Liver (tissue), 3 donors: Measurements from ENCODE around the gene FAM185A.

Source experiments
- EGR1 ChIP-seq, 2 donors: IDR thresholded peaks; 2 replicates each; pipeline ENCODE4 v1.6.1; 2016 to 2018; ENCODE audit warnings: antibody characterized with exemption in 2 of 2, low read depth in 2 of 2
- FOXA1 ChIP-seq: IDR thresholded peaks from 2 replicates; pipeline ENCODE4 v1.6.1; 2016; ENCODE audit warnings: antibody characterized with exemption
- FOXA2 ChIP-seq: IDR thresholded peaks from 2 replicates; pipeline ENCODE4 v1.6.1; 2016; ENCODE audit warnings: antibody characterized with exemption
- GABPA ChIP-seq, 2 donors: IDR thresholded peaks in 1 of 2; conservative IDR thresholded peaks in 1 of 2; 2 replicates each; pipeline ENCODE4 v1.6.1; 2016; ENCODE audit warnings: antibody characterized with exemption in 2 of 2, mild to moderate bottlenecking in 1 of 2, moderate library complexity in 1 of 2
- JUND ChIP-seq, 2 donors: IDR thresholded peaks; 2 replicates each; pipeline ENCODE4 v1.6.1; 2016; ENCODE audit warnings: antibody characterized with exemption in 2 of 2
- NR2F2 ChIP-seq: IDR thresholded peaks from 2 replicates; pipeline ENCODE4 v1.6.1; 2016; ENCODE audit warnings: antibody characterized with exemption
- RAD21 ChIP-seq, 2 donors: IDR thresholded peaks; 2 replicates each; pipeline ENCODE4 v1.6.1; 2016; ENCODE audit warnings: antibody characterized with exemption in 2 of 2, mild to moderate bottlenecking in 2 of 2
- RXRA ChIP-seq, 2 donors: IDR thresholded peaks; 2 replicates each; pipeline ENCODE4 v1.6.1; 2017 to 2018; ENCODE audit warnings: antibody characterized with exemption in 2 of 2, mild to moderate bottlenecking in 1 of 2
- YY1 ChIP-seq: IDR thresholded peaks from 2 replicates; pipeline ENCODE4 v1.6.1; 2016; ENCODE audit warnings: antibody characterized with exemption, mild to moderate bottlenecking
- TF ChIP-seq, protein P1 (sequence below): fragments of 150-350 bp; IDR thresholded peaks from 2 replicates; pipeline ENCODE4 v1.5.1; 2017; ENCODE audit warnings: improper control_type of control experiment, low read depth, low read length; ENCODE audit not compliant: missing input control
- TF ChIP-seq, protein P2 (sequence below): IDR thresholded peaks from 2 replicates; pipeline ENCODE4 v1.6.1; 2016; ENCODE audit warnings: antibody characterized with exemption, mild to moderate bottlenecking
- TF ChIP-seq, protein P3 (sequence below): IDR thresholded peaks from 2 replicates; pipeline ENCODE4 v1.6.1; 2016; ENCODE audit warnings: antibody characterized with exemption
- TF ChIP-seq, protein P4 (sequence below): IDR thresholded peaks from 2 replicates; pipeline ENCODE4 v1.6.1; 2016; ENCODE audit warnings: antibody characterized with exemption
- TF ChIP-seq, protein P5 (sequence below): IDR thresholded peaks from 2 replicates; pipeline ENCODE4 v1.6.1; 2016; ENCODE audit warnings: antibody characterized with exemption
- donor health status: healthy.
- donor health status: healthy.

DNA sequence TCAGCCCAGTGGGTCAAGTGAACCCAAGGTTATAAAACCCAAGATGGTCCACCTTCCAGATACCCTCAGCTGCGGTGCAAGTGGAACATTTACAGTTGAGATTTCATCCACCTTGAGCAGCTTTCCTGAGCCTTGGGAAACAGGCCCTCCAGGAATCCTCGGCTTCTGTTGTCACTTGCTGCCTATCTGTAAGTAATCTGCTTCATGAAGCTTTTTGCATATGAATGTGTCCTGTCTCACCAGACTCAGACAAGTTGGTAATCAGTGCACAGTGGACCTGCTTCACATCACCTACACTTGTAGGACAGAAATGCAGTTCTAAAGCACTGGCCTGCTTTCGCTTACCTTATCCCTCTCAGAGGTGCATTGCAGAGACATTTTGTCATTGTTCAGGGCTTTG, 80.3 kb downstream of the FAM185A start:
- TF ChIP-seq, protein P1, sequence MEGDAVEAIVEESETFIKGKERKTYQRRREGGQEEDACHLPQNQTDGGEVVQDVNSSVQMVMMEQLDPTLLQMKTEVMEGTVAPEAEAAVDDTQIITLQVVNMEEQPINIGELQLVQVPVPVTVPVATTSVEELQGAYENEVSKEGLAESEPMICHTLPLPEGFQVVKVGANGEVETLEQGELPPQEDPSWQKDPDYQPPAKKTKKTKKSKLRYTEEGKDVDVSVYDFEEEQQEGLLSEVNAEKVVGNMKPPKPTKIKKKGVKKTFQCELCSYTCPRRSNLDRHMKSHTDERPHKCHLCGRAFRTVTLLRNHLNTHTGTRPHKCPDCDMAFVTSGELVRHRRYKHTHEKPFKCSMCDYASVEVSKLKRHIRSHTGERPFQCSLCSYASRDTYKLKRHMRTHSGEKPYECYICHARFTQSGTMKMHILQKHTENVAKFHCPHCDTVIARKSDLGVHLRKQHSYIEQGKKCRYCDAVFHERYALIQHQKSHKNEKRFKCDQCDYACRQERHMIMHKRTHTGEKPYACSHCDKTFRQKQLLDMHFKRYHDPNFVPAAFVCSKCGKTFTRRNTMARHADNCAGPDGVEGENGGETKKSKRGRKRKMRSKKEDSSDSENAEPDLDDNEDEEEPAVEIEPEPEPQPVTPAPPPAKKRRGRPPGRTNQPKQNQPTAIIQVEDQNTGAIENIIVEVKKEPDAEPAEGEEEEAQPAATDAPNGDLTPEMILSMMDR: no peak
- no peak for TF ChIP-seq GABPA (IDR thresholded peaks at IDR 0.05 in 1 of 2, conservative IDR thresholded peaks at IDR 0.05 in 1 of 2)
- no peak for TF ChIP-seq RAD21 (IDR thresholded peaks at IDR 0.05)
- TF ChIP-seq YY1: no peak
- no peak for TF ChIP-seq RXRA (IDR thresholded peaks at IDR 0.05)
- TF ChIP-seq, protein P2, sequence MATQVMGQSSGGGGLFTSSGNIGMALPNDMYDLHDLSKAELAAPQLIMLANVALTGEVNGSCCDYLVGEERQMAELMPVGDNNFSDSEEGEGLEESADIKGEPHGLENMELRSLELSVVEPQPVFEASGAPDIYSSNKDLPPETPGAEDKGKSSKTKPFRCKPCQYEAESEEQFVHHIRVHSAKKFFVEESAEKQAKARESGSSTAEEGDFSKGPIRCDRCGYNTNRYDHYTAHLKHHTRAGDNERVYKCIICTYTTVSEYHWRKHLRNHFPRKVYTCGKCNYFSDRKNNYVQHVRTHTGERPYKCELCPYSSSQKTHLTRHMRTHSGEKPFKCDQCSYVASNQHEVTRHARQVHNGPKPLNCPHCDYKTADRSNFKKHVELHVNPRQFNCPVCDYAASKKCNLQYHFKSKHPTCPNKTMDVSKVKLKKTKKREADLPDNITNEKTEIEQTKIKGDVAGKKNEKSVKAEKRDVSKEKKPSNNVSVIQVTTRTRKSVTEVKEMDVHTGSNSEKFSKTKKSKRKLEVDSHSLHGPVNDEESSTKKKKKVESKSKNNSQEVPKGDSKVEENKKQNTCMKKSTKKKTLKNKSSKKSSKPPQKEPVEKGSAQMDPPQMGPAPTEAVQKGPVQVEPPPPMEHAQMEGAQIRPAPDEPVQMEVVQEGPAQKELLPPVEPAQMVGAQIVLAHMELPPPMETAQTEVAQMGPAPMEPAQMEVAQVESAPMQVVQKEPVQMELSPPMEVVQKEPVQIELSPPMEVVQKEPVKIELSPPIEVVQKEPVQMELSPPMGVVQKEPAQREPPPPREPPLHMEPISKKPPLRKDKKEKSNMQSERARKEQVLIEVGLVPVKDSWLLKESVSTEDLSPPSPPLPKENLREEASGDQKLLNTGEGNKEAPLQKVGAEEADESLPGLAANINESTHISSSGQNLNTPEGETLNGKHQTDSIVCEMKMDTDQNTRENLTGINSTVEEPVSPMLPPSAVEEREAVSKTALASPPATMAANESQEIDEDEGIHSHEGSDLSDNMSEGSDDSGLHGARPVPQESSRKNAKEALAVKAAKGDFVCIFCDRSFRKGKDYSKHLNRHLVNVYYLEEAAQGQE: no peak
- TF ChIP-seq, protein P3, sequence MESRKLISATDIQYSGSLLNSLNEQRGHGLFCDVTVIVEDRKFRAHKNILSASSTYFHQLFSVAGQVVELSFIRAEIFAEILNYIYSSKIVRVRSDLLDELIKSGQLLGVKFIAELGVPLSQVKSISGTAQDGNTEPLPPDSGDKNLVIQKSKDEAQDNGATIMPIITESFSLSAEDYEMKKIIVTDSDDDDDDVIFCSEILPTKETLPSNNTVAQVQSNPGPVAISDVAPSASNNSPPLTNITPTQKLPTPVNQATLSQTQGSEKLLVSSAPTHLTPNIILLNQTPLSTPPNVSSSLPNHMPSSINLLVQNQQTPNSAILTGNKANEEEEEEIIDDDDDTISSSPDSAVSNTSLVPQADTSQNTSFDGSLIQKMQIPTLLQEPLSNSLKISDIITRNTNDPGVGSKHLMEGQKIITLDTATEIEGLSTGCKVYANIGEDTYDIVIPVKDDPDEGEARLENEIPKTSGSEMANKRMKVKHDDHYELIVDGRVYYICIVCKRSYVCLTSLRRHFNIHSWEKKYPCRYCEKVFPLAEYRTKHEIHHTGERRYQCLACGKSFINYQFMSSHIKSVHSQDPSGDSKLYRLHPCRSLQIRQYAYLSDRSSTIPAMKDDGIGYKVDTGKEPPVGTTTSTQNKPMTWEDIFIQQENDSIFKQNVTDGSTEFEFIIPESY: no peak
- no peak for TF ChIP-seq NR2F2
- TF ChIP-seq, protein P4, sequence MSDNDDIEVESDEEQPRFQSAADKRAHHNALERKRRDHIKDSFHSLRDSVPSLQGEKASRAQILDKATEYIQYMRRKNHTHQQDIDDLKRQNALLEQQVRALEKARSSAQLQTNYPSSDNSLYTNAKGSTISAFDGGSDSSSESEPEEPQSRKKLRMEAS: no peak
- TF ChIP-seq EGR1 (IDR thresholded peaks at IDR 0.05; ENCODE audit: low read depth in 2 of 2): no peak
- TF ChIP-seq, protein P5, sequence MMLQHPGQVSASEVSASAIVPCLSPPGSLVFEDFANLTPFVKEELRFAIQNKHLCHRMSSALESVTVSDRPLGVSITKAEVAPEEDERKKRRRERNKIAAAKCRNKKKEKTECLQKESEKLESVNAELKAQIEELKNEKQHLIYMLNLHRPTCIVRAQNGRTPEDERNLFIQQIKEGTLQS: no peak
- no peak for TF ChIP-seq FOXA2
- no peak for TF ChIP-seq JUND (IDR thresholded peaks at IDR 0.05)
- no peak for TF ChIP-seq FOXA1
